Measurements from ENCODE around the gene PRKX. TPM values are rescaled to one million over a fixed set of nuclear protein-coding genes. Genes with fewer than 3 reads are reported as not detected.
"Not testable (repeated sequence)": the region's sequence is repeated elsewhere in the genome, so short reads cannot be mapped to it uniquely, and the experiment has no call there.

The PRKX gene
- total RNA-seq, 1 donor from 2014 or later = 17.1 TPM

DNA sequence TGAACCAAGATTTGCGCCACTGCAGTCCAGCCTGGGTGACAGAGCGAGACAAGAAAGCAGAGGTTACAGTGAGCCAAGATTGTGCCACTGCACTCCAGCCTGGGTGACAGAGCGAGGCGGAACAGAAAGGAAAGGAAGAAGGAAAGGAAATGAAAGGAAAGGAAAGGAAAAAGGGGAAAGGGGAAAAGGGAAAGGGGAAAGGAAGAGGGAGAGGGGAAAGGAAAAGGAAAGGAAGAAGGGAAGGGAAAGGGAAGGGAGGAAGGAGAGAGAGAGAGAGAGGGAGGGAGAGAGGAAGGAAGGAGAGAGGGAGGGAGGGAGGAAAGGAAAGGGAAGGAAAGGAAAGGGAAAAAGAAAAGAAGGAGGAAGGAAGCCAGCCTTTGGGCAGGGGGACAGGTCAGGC is 76.6 kb downstream of the PRKX start:
- peak; percentile 28 for DNase-seq (ENCODE audit: low spot score)
- Mint-ChIP-seq H3K27me3 (ENCODE audit: low read depth) (no peaks in the 10 kb centered on the region), H3K4me3 (ENCODE audit: unreplicated experiment) (no peak overlapping the region), H3K9me3 (ENCODE audit: low read depth) (peaks cover 1% of the 10 kb centered on the region), H3K36me3 (ENCODE audit: low read depth) (peaks cover 13% of the 10 kb centered on the region), H3K27ac (ENCODE audit: unreplicated experiment) (no peak overlapping the region), H3K4me1 (ENCODE audit: low read depth) (no peaks in the 10 kb centered on the region)
- TF ChIP-seq, protein P1, sequence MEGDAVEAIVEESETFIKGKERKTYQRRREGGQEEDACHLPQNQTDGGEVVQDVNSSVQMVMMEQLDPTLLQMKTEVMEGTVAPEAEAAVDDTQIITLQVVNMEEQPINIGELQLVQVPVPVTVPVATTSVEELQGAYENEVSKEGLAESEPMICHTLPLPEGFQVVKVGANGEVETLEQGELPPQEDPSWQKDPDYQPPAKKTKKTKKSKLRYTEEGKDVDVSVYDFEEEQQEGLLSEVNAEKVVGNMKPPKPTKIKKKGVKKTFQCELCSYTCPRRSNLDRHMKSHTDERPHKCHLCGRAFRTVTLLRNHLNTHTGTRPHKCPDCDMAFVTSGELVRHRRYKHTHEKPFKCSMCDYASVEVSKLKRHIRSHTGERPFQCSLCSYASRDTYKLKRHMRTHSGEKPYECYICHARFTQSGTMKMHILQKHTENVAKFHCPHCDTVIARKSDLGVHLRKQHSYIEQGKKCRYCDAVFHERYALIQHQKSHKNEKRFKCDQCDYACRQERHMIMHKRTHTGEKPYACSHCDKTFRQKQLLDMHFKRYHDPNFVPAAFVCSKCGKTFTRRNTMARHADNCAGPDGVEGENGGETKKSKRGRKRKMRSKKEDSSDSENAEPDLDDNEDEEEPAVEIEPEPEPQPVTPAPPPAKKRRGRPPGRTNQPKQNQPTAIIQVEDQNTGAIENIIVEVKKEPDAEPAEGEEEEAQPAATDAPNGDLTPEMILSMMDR (IDR thresholded peaks at IDR 0.05) = no peak

DNA sequence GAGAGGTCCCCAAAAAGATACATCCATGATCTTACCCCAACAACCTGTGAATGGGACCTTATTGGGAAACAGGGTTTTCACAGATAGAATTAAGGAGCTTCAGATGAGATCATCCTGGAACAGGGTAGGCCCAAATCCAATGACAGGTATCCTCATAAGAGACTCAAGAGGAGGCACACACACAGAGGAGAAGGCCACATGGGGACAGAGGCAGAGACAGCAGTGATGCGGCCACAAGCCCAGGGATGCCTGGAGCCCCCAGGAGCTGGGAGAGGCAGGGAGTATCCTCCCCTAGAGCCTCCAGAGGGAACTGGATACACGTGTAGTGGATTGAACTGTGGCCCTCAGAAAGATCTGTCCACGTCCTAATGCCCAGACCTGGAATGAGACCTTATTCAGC is 82.3 kb downstream of the PRKX start:
- Mint-ChIP-seq H3K27ac (ENCODE audit: unreplicated experiment) (no peak overlapping the region), H3K27me3 (ENCODE audit: low read depth) (no peaks in the 10 kb centered on the region), H3K4me3 (ENCODE audit: unreplicated experiment) (no peak overlapping the region), H3K4me1 (ENCODE audit: low read depth) (no peaks in the 10 kb centered on the region), H3K9me3 (ENCODE audit: low read depth) (peaks cover 9% of the 10 kb centered on the region), H3K36me3 (ENCODE audit: low read depth) (peaks cover 30% of the 10 kb centered on the region)
- TF ChIP-seq, protein P1 (IDR thresholded peaks at IDR 0.05) = no peak
- DNase-seq (ENCODE audit: low spot score) = peak; percentile 48

DNA sequence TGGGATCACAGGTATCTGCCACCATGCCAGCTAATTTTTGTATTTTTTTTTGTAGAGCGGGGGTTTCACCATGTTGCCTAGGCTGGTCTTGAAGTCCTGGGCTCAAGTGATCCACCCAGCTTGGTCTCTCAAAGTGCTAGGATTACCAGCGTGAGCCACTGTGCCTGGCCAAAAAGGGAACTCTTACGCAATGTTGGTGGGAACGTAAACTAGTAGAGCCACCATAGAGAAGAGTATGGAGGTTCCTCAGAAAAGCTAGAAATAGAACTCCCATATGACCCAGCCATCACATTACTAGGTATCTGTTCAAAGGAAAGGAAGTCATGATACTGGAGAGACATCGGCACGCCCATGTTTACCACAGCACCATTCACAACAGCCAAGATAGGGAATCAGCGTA is 85.9 kb downstream of the PRKX start:
- Mint-ChIP-seq H3K27ac (ENCODE audit: unreplicated experiment) (no peak overlapping the region), H3K36me3 (ENCODE audit: low read depth) (peaks cover 28% of the 10 kb centered on the region), H3K4me3 (ENCODE audit: unreplicated experiment) (no peak overlapping the region), H3K4me1 (ENCODE audit: low read depth) (no peaks in the 10 kb centered on the region), H3K9me3 (ENCODE audit: low read depth) (peaks cover 9% of the 10 kb centered on the region), H3K27me3 (ENCODE audit: low read depth) (no peaks in the 10 kb centered on the region)
- no peak for DNase-seq (ENCODE audit: low spot score)
- TF ChIP-seq, protein P1 (IDR thresholded peaks at IDR 0.05) = no peak

DNA sequence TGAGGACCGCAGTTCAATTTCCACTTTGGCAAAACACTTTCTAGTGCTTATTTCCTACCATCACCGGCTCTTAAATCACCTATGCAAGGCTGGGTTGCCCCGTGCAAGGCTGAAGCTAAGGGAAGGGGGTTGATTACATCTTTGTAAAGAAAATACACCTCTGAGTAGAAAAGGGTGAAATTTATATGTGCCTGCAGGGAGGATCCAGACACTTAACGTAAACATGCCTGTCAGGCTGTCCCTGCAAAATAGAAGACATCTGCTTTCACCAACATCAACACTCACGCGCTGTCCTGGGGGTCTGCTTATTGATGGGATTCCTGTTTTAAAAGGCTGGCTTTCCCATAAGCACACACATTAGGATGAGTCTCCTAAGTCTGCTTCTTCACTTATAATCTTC is 92.0 kb downstream of the PRKX start:
- no peaks in the 10 kb centered on the region for H3K9me3 Mint-ChIP-seq (ENCODE audit: low read depth)
- no peaks in the 10 kb centered on the region for H3K27me3 Mint-ChIP-seq (ENCODE audit: low read depth)
- TF ChIP-seq, protein P1 (IDR thresholded peaks at IDR 0.05) = no peak
- DNase-seq (ENCODE audit: low spot score) = no peak
- no peak overlapping the region for H3K27ac Mint-ChIP-seq (ENCODE audit: unreplicated experiment)
- H3K4me1 Mint-ChIP-seq (ENCODE audit: low read depth) = no peaks in the 10 kb centered on the region
- peaks cover 27% of the 10 kb centered on the region for H3K36me3 Mint-ChIP-seq (ENCODE audit: low read depth)
- H3K4me3 Mint-ChIP-seq (ENCODE audit: unreplicated experiment) = no peak overlapping the region

GRCh38 chrX:3611744-3612143 is 101.7 kb downstream of the PRKX start:
- not testable (repeated sequence) for H3K27me3 Mint-ChIP-seq (ENCODE audit: low read depth); H3K27ac Mint-ChIP-seq (ENCODE audit: unreplicated experiment); DNase-seq (ENCODE audit: low spot score); H3K4me3 Mint-ChIP-seq (ENCODE audit: unreplicated experiment); H3K9me3 Mint-ChIP-seq (ENCODE audit: low read depth)
- Mint-ChIP-seq H3K4me1 (ENCODE audit: low read depth) (peaks cover 17% of the 10 kb centered on the region), H3K36me3 (ENCODE audit: low read depth) (peaks cover 30% of the 10 kb centered on the region)
- TF ChIP-seq, protein P1 (IDR thresholded peaks at IDR 0.05) = peak; percentile 7
